Epithelial cell of proximal tubule (primary cell): Measurements from ENCODE around the gene KMT2B. TPM values are rescaled to one million over a fixed set of nuclear protein-coding genes. Genes with fewer than 3 reads are reported as not detected.
"Not testable (repeated sequence)": the region's sequence is repeated elsewhere in the genome, so short reads cannot be mapped to it uniquely, and the experiment has no call there.

Experiments used
- DNase-seq: peaks from one replicate; pipeline ENCODE4 v3.0.0-alpha.2; 2011; ENCODE audit warnings: low read depth
- H3K4me3 ChIP-seq: 2 replicates; pipeline ENCODE4 v1.5.1; 2011; ENCODE audit warnings: low read depth, mild to moderate bottlenecking, low read length
- CTCF ChIP-seq: conservative IDR thresholded peaks from 2 replicates; pipeline ENCODE4 v1.5.1; 2012; ENCODE audit warnings: low read depth, mild to moderate bottlenecking, low read length
- total RNA-seq: library from RNA; depleted of rRNA; stranded (reverse); fragments of >200 nt; gene quantifications from 2 replicates; pipeline ENCODE4 v1.2.3, GENCODE V29; 2015

KMT2B gene
- total RNA-seq, 1 donor from 2014 or later = 20.2 TPM

- no peak for DNase-seq
- TF ChIP-seq CTCF = no peak
- no peak overlapping the region for H3K4me3 ChIP-seq
Observed at GRCh38 chr19:35722897-35723296, 5.1 kb downstream of the KMT2B start.

- no peak for TF ChIP-seq CTCF
- H3K4me3 ChIP-seq = no peak overlapping the region
- no peak for DNase-seq
Observed at GRCh38 chr19:35723671-35724070, 5.9 kb downstream of the KMT2B start.

- H3K4me3 ChIP-seq, DNase-seq: not testable (repeated sequence)
Observed at GRCh38 chr19:35724132-35724531, 6.3 kb downstream of the KMT2B start.

- no peak for DNase-seq
- no peak for TF ChIP-seq CTCF
- no peak overlapping the region for H3K4me3 ChIP-seq
Observed at GRCh38 chr19:35724560-35724959, 6.8 kb downstream of the KMT2B start.

GRCh38 chr19:35725216-35725861 is 7.5 kb downstream of the KMT2B start:
- no peak overlapping the region for H3K4me3 ChIP-seq
- no peak for TF ChIP-seq CTCF
- no peak for DNase-seq

GRCh38 chr19:35727053-35727955 is 9.5 kb downstream of the KMT2B start:
- no peak for TF ChIP-seq CTCF
- H3K4me3 ChIP-seq = no peak overlapping the region
- no peak for DNase-seq

GRCh38 chr19:35727956-35728706 is 10.3 kb downstream of the KMT2B start:
- no peak overlapping the region for H3K4me3 ChIP-seq
- no peak for TF ChIP-seq CTCF
- DNase-seq = no peak
